NOMO-1 treated with dmso at 0.1 percent for 144 hours (cell line): ENCODE measurements around the gene GPRC5B.

Experiments
- DNase-seq: peaks from one replicate; lab custom pipeline; 2025; ENCODE audit not compliant: unreplicated experiment; lab: John Stamatoyannopoulos, UW

The GPRC5B gene, protein sequence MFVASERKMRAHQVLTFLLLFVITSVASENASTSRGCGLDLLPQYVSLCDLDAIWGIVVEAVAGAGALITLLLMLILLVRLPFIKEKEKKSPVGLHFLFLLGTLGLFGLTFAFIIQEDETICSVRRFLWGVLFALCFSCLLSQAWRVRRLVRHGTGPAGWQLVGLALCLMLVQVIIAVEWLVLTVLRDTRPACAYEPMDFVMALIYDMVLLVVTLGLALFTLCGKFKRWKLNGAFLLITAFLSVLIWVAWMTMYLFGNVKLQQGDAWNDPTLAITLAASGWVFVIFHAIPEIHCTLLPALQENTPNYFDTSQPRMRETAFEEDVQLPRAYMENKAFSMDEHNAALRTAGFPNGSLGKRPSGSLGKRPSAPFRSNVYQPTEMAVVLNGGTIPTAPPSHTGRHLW

DNA sequence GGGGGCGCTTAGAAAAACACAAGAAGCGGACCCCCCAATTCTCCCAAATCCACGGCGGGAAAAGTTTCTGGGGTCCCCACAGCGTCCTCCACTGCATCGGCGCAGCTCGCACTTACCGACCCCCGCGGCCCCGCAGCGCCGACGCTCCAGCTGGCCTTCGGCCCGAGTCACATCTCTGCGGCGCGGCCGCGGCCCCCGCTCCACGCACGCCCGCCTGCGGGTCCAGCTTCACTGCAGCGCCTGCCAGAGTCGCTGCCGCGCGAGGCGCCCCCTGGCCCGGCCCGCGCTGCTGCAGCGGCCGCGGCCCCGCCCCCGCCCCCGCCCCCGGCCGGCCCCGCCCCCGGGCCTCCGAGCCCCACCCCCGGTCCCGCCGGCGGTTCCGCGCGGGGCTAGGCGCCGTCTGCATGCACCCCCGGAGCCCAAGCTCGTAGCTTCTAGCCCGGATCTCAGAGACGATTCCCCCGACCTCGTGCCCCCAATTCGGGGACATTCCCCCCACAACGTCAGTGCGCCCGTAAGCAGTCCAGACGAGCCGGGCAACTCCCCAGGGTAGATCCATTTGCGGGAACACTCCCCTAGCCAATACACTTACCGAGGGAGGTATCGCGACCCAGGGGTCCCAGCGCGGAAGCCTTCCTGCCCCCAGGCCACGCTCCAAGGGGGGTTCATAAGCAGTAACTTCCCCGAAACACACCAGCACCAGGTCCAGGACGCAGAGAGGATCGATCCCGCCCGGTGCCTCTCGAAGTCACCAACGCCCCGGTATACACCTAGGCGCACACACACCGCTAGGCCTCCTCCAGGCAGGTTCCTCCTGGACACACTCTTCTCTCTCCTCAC, at the start of gene GPRC5B:
TSS of gene GPRC5B (minus strand) at position 238 of the 840 bp plus-strand sequence. CDS start 12,003 bp downstream, outside the sequence.
- peak; percentile 4 for DNase-seq

DNA sequence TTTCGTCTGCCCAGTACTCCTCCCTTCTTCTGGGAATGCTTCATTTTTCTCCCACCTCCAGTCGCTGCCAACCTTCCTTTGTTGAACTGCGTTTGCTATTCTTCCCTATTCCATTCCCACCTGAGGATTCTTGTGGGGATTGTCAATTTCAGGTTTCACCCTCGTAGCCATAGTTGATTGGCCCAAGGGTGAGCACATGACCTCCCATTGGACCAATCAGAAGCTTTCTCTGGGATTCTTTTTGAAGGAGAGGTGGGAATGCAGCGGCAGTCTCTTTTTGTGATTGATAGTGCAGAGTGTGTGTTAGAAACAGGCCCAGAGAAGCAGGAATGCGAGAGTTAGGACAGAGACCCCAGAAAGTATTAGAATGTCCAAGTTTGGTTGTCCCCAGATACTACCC, 49.1 kb upstream of the GPRC5B start:
- no peak for DNase-seq

DNA sequence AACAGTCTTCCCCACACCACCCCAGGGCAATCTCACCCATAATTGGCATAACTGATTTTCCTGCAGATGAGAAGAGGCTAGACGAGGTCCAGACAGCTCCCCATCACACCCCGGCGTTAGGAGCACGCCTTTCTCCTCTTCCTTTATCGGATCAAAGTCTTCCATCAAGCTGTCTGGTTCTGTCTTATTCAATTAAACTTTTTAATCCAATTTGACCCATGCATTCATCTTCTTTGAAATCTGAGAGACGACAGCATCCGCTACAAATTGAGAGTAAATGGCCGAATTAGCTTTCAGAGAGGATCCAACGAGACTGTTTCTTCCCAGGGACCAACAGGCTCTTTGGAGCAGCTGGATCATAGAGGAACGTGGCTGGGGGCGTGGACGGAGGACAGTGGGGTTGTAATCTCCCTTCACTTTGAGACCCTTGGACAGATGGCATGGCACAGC, 44.4 kb upstream of the GPRC5B start:
- DNase-seq = no peak

DNA sequence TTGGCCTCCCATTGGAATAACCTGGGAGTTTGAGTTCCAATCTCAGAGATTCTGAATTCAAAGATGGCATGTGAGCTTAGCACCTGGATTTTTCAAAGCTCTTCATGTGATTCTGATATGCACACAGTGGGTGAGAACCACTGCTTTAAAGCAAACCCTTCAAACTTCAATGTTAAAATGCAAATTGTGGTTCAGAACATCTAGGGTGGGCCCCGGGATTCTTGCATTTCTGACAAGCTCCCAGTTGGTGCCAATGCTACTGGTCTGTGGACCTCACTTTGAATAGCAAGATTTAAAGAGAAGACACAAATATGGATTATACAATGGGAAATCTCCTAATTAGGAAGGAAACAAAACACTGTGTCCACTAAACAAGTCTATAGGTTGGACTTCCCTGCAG, 43.8 kb upstream of the GPRC5B start:
- no peak for DNase-seq

DNA sequence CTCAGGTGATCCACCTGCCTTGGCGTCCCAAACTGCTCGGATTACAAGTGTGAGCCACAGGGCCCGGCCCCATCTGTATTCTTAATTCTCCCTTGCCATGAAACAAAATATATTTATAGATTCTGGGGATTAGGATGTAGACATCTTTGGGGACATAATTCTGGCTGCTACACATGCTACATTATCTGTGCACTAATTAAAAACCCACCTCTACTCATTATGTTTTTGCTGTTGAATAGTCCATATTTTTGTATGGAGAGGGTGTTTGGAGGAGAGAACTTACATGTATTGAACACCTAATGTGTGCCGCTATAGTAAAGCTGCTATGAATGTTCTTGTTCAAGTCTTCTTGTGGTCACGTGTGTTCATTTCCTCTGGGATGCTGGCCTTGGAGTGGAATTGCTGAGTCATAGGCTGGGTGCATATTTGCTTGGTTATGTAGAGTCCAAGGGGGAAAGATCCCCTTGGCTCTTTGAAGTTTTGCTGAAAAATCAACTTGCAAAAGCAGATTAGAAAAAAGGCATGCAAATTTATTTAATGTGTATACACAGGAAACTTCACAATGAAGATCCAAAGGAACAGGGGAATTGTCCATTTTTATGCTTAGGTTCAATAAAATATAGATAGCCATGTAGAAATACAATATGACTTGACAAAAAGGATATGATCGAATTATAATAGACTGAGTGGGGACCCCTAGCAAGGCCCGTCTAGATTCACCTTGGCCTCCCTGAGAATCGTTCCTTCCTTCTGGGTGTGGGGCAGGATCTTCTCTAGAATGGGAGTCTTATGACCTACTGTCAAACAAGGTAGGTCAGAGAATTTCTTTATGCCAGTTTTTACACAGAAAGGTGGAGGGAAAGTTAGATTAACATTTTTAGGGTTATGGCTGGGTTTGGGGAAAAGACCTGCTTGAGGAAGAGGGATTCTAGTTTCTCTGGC, 42.1 kb upstream of the GPRC5B start:
- no peak for DNase-seq

DNA sequence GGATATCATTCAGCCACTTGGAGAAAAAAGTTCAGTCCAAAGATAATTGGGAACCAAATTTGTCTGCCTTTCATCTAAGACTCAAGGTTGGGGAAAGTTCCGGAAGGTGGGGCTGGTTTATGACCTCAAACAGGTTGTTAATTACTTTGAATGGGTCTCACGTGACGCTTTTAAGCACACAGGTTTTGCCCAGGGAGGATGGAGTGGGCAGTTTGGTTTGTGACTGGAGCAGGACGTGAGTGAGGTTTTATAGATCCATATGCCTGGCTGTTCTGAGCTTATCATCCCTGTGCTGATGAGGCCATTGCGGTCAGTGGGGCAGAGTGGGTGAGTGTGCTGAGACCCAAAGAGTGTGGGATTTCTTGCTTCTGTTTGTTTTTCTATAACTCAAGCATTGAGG, 38.7 kb upstream of the GPRC5B start:
- DNase-seq = no peak

DNA sequence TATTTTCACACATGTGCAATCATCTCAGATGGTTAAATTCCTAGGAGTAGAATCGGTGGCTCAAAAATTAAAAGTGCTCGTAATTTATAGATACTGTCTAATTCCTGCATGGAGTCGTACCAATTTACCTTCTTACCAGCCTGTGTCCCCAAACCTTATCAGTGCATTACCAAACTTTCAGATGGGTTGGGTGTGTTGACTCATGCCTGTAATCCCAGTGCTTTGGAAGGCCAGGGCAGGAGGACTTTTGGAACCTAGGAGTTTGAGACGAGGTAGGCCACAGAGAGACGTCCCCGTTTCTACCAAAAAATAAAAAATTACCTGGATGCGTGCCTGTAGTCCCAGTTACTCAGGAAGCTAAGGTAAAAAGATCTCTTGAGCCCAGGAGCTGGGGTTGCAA, 34.5 kb upstream of the GPRC5B start:
- no peak for DNase-seq

DNA sequence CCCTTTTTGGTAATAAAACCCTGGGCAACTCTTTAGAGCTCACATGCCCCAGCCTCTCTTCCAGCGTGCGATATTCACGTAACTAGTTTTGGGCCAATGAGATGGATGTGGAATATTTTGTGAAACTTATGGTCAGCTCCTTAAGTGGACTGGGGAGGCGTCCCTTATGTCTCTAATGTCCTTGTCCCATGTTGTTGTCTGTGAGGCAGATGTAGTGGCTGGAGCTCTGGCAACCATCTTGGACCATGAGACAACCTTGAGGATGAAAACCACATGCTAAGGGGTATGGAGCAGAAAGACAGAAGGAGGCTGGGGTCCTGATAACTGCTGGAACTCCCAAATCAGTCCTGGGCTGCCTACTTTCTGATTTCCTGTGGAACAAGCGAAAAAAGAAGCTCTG, 31.4 kb upstream of the GPRC5B start:
- DNase-seq = no peak

DNA sequence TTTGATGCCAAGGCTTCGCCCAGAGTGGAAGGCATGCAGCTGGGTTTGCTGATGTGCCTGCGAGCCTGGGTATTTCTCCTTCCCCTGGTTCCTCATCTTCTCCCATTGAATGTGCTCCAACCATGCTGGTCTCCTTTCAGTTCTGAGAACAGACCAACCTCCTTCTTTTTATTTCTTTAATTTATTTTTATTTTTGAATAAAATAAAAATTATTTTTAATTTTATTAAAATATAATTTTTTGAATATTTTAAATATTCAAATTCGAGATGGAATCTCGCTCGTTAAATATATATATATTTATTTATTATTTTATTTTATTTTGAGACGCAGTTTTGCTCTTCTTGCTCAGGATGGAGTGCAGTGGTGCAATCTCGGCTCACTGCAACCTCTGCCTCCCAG, 30.2 kb upstream of the GPRC5B start:
- DNase-seq = no peak

DNA sequence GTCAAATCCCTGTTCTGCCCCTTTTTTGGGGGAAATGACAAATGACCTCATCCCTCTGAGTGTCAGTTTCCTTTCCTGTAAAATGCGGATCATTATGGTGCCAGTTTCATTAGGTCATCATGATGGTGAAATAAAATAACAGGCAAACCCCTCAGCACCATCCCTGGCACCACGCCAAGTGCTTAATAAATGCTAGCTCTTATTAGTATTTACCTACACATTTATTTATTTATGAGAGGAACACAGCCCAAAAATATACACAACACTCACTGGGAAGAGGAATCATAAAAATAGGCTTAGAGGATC, 28.6 kb upstream of the GPRC5B start:
- no peak for DNase-seq

DNA sequence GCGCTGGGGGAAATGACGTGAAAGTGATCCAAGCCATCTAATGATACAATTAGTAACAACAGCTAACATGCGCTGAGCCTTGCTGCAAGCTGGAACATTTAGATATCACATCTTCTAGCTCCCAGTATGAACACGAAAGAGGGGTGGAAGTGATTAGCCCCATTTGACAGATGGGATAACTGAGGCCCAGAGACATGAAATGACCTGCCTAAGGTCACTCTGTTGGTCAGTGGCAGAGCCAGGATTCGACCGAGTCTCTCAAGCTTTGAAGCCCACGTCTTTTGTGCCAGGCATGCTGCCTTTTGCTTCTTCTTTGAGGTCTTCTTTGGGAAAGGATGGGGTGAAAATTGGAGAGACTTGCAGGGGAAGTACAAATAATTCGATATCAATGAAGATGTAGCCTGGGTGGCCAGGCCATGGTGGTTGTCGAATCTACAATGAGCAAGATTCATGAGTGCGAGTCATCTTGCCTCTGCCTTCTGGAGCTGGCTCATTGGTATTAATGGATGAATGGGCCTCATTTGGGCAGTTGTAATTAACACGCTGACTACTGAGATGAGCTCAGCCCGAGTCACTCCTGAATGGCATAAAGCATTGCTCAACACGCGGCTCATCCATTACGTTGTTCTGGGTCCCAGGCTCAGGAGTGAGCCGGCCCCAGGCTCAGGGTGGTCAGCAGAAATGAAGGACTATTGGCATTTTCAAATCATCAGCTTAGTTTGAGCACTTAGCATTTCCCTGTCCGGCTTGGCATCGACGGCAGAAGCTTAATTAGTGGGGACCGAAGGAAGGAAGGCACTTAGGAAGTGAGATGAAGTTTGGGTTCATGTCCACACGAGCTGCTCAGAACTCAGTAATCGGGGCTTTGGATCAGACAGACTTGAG, 28.0 kb upstream of the GPRC5B start:
- no peak for DNase-seq

DNA sequence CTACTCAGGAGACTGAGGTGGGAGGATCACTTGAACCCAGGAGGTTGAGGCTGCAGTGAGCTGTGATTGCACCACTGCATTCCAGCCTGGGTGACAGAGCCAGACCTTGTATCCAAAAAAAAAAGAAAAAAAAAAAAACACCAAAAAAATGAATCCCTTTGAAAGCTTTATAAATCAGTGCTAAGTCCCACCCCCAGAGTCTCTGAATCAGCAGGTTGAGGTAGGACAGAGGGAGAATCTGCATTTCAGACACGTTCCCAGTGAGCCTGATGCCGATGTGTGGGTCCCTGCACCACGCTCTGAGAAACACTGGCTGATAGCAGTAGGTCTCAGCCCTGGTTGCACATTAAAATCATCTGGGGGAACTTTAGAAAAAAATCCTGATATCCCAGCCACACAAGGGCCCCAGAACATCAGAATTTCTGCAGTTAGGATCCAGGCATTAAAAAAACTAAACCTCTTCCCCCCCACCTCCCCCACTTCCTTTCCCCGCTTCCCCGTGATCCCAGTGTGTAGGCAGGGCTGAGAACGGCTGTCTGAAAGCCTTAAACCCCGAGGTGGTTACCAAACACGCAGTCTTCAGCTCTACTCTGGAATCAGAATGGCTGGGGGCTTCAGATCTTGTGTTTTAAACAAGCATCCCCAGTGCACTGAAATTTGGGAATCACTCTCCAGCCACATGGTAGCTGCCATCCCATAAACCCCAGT, 27.3 kb upstream of the GPRC5B start:
- DNase-seq = no peak

DNA sequence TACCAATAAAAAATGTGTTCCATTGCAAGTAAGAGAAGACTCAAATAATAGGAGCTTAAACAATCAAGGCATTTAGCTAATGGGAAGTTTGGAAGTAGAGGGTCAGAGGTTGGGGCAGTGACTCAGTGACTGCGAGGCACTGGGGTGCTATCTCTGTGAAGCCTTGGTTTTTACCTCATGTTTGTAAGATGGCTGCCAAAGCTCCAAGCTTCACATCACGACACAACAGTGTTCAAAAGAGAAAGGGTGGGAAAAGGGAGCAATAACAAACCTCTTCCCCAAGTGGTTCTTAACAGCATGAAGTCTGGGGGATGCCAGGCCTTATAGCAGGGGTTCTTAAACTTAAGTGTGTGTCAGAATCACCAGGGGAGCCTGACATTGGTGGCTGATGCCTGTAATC, 26.6 kb upstream of the GPRC5B start:
- DNase-seq = no peak

DNA sequence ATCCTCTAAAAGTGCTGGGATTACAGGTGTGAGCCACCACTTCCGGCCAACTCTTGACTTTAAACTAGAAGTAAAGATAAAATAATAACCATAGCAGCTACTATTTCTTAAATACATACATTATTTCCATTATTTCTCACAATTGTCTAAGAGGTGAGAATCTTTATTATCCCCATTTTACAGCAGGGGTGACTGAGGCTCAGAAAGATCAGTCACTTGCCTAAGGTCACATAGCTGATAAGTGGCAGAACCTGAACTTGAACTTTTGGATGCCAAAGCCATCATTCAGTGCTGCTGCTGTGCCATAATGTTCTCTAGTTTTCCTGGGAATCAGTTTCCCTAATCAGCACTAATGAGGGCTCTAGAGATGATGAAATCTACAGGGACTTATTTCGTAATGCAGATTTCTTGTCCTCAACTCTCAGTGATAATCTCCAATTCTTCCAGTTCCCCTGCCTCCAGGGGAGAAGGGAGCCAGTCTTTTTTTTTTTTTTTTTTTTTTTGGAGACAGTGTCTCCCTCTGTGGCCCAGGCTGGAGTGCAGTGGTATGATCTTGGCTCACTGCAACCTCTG, 25.2 kb upstream of the GPRC5B start:
- DNase-seq = no peak

DNA sequence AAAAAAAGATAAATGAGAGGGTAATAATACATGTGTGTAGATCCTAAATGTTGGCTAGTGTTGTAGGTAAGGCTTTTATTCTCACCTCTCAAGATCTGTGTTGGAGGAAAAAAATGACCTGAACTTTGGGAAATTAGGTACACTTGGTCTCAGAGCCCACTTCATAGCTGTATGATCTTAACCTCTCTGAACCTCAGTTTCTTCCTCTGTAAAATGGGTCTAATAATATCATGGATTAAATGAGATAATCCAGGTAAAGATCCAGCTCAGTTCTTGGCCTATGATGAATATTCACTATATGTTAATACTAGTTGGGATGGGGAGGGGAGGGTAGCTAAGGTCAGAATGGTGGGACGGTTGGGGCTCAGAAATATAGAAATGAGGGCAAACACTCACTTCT, 24.3 kb upstream of the GPRC5B start:
- no peak for DNase-seq

DNA sequence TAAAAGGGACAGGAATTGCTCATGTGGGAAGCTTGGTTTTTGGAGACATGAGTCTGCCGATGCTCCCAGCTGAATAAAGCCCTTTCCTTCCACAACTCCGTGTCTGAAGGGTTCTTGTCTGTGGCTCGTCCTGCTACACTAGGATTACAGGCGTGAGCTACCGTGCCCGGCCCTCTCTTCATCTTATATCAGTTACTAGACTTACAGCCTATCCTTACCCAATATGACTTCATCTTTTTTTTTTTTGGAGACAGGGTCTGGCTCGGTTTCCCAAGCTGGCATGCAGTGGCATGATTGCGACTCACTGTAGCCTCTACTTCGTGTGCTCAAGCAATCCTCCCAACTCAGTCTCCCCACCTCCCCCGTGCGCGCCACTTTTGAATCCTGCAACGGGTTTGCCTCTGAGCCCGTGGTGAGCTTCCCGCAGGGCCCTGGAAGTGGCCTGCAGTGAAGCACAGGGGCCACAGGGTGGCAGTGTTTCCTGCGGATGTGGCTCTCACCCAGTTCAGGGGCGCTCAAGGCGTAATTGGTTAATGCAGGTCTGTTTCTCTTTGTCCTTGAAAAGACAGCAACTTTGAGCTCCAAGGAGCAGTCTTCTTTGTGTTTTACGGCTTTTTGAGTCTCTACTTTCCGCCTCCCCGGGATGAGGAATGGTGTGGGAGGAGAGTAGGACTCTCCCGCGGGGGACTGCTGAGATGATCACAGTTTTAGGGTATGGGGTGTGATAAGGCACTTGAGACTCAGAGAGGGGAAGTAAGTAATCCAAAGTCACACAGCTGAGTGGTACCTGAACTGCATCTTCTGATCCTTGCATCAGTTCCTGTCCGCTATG, 22.7 kb upstream of the GPRC5B start:
- DNase-seq = peak; percentile 41

DNA sequence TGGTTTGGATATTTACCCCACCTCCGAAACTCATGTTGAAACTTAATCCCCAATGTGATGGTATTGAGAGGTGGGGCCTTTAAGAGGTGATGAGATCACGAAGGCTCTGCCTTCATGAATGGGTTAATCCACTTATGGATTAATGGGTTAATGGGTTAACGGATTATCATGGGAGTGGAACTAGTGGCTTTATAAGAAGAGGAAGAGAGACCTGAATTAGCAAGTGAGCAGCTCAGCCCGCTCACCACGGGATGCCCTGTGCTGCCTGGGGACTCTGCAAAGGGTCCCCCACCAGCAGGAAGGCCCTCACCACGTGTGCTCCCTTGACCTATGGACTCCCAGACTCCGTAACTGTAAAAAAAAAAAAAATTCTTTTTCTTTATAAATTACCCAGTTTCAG, 16.5 kb upstream of the GPRC5B start:
- no peak for DNase-seq

DNA sequence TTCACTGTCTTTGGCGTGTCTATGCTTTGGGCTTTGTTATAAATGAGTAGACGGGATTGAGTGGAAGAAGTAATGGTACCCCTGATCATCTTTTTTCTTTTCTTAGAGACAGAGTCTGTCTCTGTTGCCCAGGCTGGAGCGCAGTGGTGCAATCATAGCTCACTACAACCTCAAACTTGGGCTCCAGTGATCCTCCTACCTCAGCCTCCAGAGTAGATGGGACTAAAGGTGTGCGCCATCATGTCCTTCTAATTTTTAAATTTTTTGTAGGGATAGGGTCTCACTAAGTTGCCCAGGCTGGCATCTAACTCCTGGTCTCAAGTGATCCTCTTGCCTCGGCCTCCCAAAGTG, 14.9 kb upstream of the GPRC5B start:
- no peak for DNase-seq
